ENCODE results near the gene CNPY1.
"Not testable (repeated sequence)": the region's sequence is repeated elsewhere in the genome, so short reads cannot be mapped to it uniquely, and the experiment has no call there.

Gene CNPY1

GRCh38 chr7:155578016-155578415 lies 31.7 kb upstream of the CNPY1 start:
- no peak for DNase-seq (ENCODE audit: low read depth)

- no peak for DNase-seq (ENCODE audit: low read depth)
Measured at GRCh38 chr7:155577509-155577905, 31.1 kb upstream of the CNPY1 start.

GRCh38 chr7:155576900-155577508 lies 30.6 kb upstream of the CNPY1 start:
- no peak for DNase-seq (ENCODE audit: low read depth)

- DNase-seq (ENCODE audit: low read depth) = no peak
Measured at GRCh38 chr7:155576416-155576815, 30.1 kb upstream of the CNPY1 start.

GRCh38 chr7:155574556-155575290 lies 28.4 kb upstream of the CNPY1 start:
- DNase-seq (ENCODE audit: low read depth) = no peak

- no peak for DNase-seq (ENCODE audit: low read depth)
Measured at GRCh38 chr7:155571581-155572345, 25.4 kb upstream of the CNPY1 start.

GRCh38 chr7:155570991-155571390 lies 24.6 kb upstream of the CNPY1 start:
- no peak for DNase-seq (ENCODE audit: low read depth)

- no peak for DNase-seq (ENCODE audit: low read depth)
Measured at GRCh38 chr7:155570171-155570958, 24.0 kb upstream of the CNPY1 start.

GRCh38 chr7:155569681-155570080 lies 23.3 kb upstream of the CNPY1 start:
- no peak for DNase-seq (ENCODE audit: low read depth)

- no peak for DNase-seq (ENCODE audit: low read depth)
Measured at GRCh38 chr7:155568842-155569494, 22.6 kb upstream of the CNPY1 start.

GRCh38 chr7:155568333-155568660 lies 21.9 kb upstream of the CNPY1 start:
- DNase-seq (ENCODE audit: low read depth) = no peak

- no peak for DNase-seq (ENCODE audit: low read depth)
Measured at GRCh38 chr7:155567646-155568332, 21.4 kb upstream of the CNPY1 start.

- DNase-seq (ENCODE audit: low read depth) = no peak
Measured at GRCh38 chr7:155566011-155566836, 19.9 kb upstream of the CNPY1 start.

- DNase-seq (ENCODE audit: low read depth) = no peak
Measured at GRCh38 chr7:155565596-155565995, 19.2 kb upstream of the CNPY1 start.

GRCh38 chr7:155562976-155563375 lies 16.6 kb upstream of the CNPY1 start:
- not testable (repeated sequence) for DNase-seq (ENCODE audit: low read depth)

GRCh38 chr7:155562106-155562505 lies 15.7 kb upstream of the CNPY1 start:
- no peak for DNase-seq (ENCODE audit: low read depth)

- DNase-seq (ENCODE audit: low read depth) = no peak
Measured at GRCh38 chr7:155560982-155561686, 14.8 kb upstream of the CNPY1 start.

- DNase-seq (ENCODE audit: low read depth) = no peak
Measured at GRCh38 chr7:155560196-155560885, 14.0 kb upstream of the CNPY1 start.

GRCh38 chr7:155559519-155560108 lies 13.3 kb upstream of the CNPY1 start:
- DNase-seq (ENCODE audit: low read depth) = no peak

All from ELR (cell line).